Skeletal muscle tissue (tissue), 4 donors: Measurements from ENCODE around the gene DEDD. TPM values are rescaled to one million over a fixed set of nuclear protein-coding genes. Genes with fewer than 3 reads are reported as not detected.

Experiments
- H3K27ac ChIP-seq: one replicate; pipeline ENCODE4 v1.7.0; 2013; ENCODE audit warnings: mild to moderate bottlenecking, low read depth, low read length, inconsistent platforms
- H3K27me3 ChIP-seq, 3 donors: one replicate each; pipeline ENCODE4 v1.7.0; 2013; ENCODE audit warnings: low read length in 3 of 3; ENCODE audit not compliant: control insufficient read depth in 3 of 3, insufficient read depth in 3 of 3
- H3K36me3 ChIP-seq, 3 donors: one replicate each; pipeline ENCODE4 v1.7.0; 2013; ENCODE audit warnings: low read length in 3 of 3; ENCODE audit not compliant: control insufficient read depth in 3 of 3, insufficient read depth in 3 of 3
- H3K4me1 ChIP-seq, 3 donors: one replicate each; pipeline ENCODE4 v1.7.0; 2013; ENCODE audit warnings: low read length in 3 of 3, mild to moderate bottlenecking in 3 of 3; ENCODE audit not compliant: control insufficient read depth in 3 of 3, insufficient read depth in 3 of 3
- H3K4me3 ChIP-seq, 3 donors: one replicate each; pipeline ENCODE4 v1.7.0; 2013; ENCODE audit warnings: low read length in 3 of 3
- H3K9ac ChIP-seq, 3 donors: one replicate each; pipeline ENCODE4 v1.7.0; 2013; ENCODE audit warnings: low read length in 3 of 3, mild to moderate bottlenecking in 3 of 3, moderate library complexity in 2 of 3, low read depth in 1 of 3
- H3K9me3 ChIP-seq, 3 donors: one replicate each; pipeline ENCODE4 v1.7.0; 2013; ENCODE audit warnings: low read length in 3 of 3; ENCODE audit not compliant: control insufficient read depth in 3 of 3
- total RNA-seq: library from RNA; depleted of rRNA; stranded (reverse); fragments of >200 nt; gene quantifications from one replicate; pipeline ENCODE4 v1.2.3, GENCODE V29; 2014
- donor health status: Osteomylitis.

DEDD gene
- total RNA-seq, 1 donor from 2014 or later, result 19.8 TPM

DNA sequence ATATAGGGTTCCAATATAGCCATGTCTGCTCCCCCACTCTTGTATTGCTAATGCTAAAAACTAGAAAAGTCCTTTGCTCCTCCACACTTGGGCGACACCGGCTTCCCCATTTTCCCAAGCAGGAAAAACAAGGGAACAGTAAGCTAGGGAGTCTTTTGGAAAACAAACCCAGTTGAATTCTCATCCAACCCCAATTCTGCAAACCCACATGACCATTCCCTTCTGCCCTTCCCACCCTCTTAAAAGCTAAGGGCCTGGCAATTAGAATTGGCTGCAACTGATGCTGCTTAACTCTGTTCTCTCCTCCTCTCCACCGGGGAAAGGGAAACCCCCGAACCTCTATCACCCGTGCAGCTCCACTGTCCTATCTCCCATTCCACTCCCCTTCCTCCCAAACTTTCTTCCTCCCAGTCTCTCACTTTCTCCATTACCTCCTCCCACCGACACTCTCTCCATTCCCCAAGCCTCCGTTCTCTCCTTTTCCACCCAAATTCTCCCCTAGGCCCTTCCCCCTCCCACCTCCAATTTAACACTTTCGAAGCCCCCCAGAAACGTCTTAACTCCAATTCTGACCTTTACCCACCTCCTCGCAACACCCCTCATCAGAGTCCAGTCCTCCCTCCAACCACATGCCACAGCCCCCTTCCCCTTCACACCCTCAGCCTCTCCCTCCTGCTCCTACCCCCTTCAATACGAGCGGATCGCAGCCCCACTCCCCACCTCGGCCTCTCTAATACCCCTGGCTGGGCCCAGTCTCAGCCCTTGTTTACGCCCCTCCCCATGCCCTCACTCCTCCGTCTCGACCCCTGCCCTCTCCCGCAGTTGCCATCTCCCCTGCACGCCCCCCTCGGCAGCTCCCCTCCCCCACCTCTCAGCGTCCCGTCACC, 701 bp downstream of the DEDD start:
- peak overlapping the region; percentile 95 to 97 (median 96) for H3K9ac ChIP-seq
- H3K27me3 ChIP-seq, result no peaks in the 10 kb centered on the region
- H3K4me3 ChIP-seq, result peak overlapping the region; percentile 96
- no peaks in the 10 kb centered on the region for H3K9me3 ChIP-seq
- H3K36me3 ChIP-seq, result peaks cover 13 to 20% (median 19%) of the 10 kb centered on the region in 3 donors
- H3K27ac ChIP-seq, result peak overlapping the region; percentile 93
- H3K4me1 ChIP-seq, result peaks cover 24 to 51% (median 46%) of the 10 kb centered on the region in 3 donors

DNA sequence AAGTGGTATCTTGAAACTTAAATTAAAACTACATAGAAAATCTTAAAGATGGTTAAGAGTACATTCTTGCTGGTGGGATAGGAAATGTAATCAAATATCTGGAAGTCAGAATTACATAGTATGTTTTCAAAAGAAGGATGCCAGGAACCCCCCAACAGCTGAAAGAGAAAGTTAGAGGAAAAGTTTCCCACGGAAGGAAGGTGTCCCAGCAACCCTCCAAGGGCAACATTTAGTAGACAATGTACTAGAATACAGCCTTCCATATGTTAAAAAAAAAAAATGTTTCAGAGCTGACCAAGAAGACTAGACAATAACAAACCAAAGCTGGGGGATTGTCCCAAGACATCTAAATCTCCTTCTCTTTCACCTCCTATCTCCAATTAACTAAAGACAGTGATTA, 2.2 kb downstream of the DEDD start:
- Histone ChIP-seq H3K27ac (peak overlapping the region; percentile 93), H3K4me3 (no peak overlapping the region), H3K9me3 (no peaks in the 10 kb centered on the region), H3K9ac (no peak overlapping the region), H3K4me1 (peaks cover 23 to 47% (median 44%) of the 10 kb centered on the region in 3 donors), H3K27me3 (no peaks in the 10 kb centered on the region), H3K36me3 (peaks cover 13 to 29% (median 24%) of the 10 kb centered on the region in 3 donors)

DNA sequence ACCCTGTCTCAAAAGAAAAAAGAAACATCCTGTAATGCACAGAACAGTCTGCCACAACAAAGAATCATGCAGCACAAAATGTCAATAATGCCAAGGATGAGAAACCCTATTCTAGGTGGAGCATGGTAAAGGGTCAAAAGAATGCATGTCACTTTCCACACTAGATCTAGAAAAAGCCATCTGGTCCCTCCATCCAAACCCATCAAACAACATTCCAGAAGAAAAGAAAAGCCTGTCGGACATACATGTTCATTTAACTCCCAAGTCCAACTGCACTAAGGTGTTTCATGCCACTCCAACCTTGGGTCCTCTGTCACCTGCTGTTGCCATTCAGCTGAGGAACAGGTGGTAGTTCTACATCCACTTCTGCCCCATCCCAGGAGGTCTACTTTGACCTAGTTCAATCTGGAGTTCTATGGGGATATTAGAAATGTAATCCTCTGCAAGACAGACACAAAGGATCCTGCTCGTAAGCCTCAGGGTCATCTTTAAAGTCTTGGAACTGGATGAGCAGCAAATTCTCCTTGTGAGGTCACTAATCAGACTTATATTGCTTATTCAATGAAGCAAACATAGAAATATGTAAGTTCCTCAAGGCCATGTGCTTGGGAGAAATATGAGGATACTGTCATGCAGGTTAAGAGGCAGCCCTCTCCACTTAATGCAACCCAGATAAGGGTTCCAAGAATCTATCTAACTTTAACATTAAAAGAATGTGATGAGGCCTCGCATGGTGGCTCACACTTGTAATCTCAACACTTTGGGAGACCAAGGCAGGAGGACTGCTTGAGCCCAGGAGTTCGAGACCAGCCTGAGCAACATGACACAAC, 3.7 kb downstream of the DEDD start:
- Histone ChIP-seq H3K9me3 (no peaks in the 10 kb centered on the region), H3K4me1 (peaks cover 20 to 43% (median 42%) of the 10 kb centered on the region in 3 donors), H3K27ac (no peak overlapping the region), H3K9ac (no peak overlapping the region), H3K36me3 (peaks cover 20 to 39% (median 32%) of the 10 kb centered on the region in 3 donors), H3K27me3 (no peaks in the 10 kb centered on the region), H3K4me3 (no peak overlapping the region)

DNA sequence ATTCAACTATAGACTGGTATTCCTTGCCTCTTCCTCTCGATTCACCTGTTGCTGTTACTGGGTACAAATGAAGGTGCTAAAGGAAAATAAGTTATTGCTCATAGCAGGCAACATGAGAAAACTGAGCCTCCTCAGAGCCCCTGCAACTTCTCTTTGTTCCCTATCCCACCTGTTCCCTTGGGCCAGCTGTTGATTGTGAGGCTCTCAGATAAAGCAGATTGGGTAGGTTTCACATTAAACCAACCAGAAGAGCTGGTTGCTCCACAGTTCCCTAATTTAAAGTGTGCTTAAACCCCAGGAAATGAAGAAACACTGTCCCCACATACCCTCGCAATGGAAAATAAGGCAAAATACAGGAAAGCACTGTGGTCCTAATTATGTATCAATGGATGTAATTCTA, 4.8 kb downstream of the DEDD start:
- H3K27me3 ChIP-seq, result no peaks in the 10 kb centered on the region
- peaks cover 29 to 48% (median 41%) of the 10 kb centered on the region in 3 donors for H3K36me3 ChIP-seq
- H3K9ac ChIP-seq, result no peak overlapping the region
- H3K4me3 ChIP-seq, result no peak overlapping the region
- no peak overlapping the region for H3K27ac ChIP-seq
- H3K4me1 ChIP-seq, result peaks cover 13 to 36% (median 33%) of the 10 kb centered on the region in 3 donors
- no peaks in the 10 kb centered on the region for H3K9me3 ChIP-seq

DNA sequence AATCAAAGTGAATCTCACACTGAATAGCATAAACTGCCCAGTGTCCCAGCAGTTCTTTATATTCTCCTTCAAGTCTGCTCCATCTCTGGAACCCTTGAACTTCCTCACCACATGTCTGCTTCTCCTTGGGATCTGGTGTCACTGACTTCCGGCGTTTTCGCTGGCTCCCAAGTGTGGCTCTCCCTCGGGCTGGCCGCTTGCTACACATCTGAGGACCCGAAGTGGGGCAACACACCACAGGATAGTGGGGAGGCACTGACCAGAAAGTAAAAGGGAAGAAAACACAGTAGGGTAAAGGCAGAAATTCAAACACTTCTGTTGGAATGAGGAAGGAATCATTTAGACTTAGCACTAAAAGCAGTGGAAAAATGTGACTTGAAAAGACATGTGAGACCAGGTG, 9.5 kb downstream of the DEDD start:
- Histone ChIP-seq H3K4me1 (peaks cover 25 to 29% (median 27%) of the 10 kb centered on the region in 3 donors), H3K36me3 (peaks cover 48 to 66% (median 59%) of the 10 kb centered on the region in 3 donors), H3K9me3 (no peaks in the 10 kb centered on the region), H3K9ac (no peak overlapping the region), H3K27me3 (no peaks in the 10 kb centered on the region), H3K4me3 (no peak overlapping the region), H3K27ac (no peak overlapping the region)

DNA sequence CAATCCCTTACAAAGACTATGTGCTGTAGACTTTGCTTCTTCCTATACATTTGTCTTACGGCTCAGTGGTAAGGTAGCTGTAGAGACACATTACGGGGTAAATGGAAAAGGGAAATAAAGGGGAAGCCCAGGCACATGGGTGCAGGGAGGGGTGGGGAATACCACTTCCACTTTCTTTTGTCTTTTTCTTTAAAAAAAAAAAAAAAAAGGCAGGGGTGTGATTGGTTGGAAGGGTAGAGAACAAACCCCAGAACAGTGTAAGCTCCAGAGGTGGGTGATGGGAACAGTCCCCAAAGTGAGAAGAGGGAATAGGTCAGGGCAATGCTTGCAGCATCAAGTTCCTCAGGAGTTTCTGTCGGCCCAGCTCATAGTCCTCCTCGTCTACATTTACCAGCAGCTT, 10.6 kb downstream of the DEDD start:
- H3K4me1 ChIP-seq, result peaks cover 25 to 30% (median 29%) of the 10 kb centered on the region in 3 donors
- H3K27ac ChIP-seq, result no peak overlapping the region
- H3K36me3 ChIP-seq, result peaks cover 42 to 57% (median 52%) of the 10 kb centered on the region in 3 donors

DNA sequence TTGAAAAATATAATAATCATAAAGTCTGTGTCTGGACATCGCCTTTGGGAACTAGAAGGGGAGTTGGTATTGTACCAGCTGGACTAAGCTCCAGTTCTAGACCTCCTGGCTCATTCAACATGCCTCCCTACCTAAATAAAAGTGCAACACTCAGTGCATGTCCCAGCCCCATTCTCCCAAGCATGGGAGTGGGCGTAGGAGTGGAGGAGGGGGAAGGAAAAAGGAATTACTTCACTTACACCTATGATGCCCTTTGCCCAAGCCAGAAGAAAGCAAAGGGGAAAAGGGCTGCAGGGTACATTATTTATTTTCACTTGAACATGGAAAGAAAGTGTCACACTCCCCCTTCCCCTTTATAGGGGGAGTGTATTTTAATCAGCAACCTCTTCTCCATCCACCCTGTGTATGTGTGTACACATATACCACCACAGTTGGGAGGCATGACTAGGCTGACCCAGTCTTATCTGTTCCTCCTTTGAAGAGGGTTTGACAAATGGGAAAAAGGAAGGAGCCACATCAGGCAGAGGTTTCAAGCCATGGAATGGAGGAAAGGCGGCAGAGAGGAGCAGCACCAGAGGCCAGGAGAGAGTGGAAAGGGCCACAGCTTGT, 11.3 kb downstream of the DEDD start:
- peak overlapping the region; percentile 9 for H3K27ac ChIP-seq
- H3K9ac ChIP-seq, result no peak overlapping the region
- H3K36me3 ChIP-seq, result peaks cover 42 to 53% (median 52%) of the 10 kb centered on the region in 3 donors
- no peak overlapping the region for H3K4me3 ChIP-seq
- no peaks in the 10 kb centered on the region for H3K27me3 ChIP-seq
- peaks cover 30 to 36% (median 34%) of the 10 kb centered on the region in 3 donors for H3K4me1 ChIP-seq
- H3K9me3 ChIP-seq, result no peaks in the 10 kb centered on the region

More for the DNA sequence above, 10.6 kb downstream of the DEDD start:
- no peak overlapping the region for H3K9ac ChIP-seq
- no peaks in the 10 kb centered on the region for H3K27me3 ChIP-seq
- no peak overlapping the region for H3K4me3 ChIP-seq
- H3K9me3 ChIP-seq, result no peaks in the 10 kb centered on the region

DNA sequence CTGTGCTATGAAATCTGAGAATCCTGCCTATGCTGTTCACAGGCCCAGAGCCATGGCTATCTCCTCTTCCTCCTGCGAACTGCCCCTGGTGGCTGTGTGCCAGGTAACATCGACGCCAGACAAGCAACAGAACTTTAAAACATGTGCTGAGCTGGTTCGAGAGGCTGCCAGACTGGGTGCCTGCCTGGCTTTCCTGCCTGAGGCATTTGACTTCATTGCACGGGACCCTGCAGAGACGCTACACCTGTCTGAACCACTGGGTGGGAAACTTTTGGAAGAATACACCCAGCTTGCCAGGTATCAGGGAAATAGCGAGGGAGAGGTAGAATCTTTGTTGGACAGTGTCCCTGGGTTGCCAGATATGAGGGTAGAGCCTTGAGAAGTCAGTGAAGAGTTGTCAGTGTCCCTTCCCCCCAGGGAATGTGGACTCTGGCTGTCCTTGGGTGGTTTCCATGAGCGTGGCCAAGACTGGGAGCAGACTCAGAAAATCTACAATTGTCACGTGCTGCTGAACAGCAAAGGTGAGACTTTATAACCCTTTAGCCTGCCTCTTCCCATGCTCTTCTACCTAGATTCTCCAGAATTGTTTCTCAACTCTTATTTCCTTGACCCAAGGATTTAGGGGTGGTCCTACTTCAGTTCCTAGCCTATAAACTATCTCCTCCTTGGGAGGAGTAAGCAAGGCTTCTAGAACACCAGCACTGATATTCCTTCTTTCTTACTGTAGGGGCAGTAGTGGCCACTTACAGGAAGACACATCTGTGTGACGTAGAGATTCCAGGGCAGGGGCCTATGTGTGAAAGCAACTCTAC, 13.2 kb downstream of the DEDD start:
- Histone ChIP-seq H3K27ac (peak overlapping the region; percentile 96), H3K27me3 (no peaks in the 10 kb centered on the region), H3K9ac (peak overlapping the region; percentile 99 to 100 (median 99)), H3K4me3 (peak overlapping the region; percentile 100), H3K9me3 (no peaks in the 10 kb centered on the region), H3K4me1 (peaks cover 43 to 54% (median 45%) of the 10 kb centered on the region in 3 donors), H3K36me3 (peaks cover 40 to 43% (median 43%) of the 10 kb centered on the region in 3 donors)
